NB4 (cell line): ENCODE data around the gene SUSD4.

Experiments used
- MYC ChIP-seq: IDR thresholded peaks from 2 replicates; pipeline ENCODE4 v1.6.1; 2011; ENCODE audit warnings: low read depth, low read length
- POLR2A ChIP-seq: IDR thresholded peaks from 2 replicates; pipeline ENCODE4 v1.6.1; 2011; ENCODE audit warnings: mild to moderate bottlenecking; ENCODE audit not compliant: insufficient read length; ENCODE audit errors: extremely low read depth
- TF ChIP-seq, protein P1 (sequence below): IDR thresholded peaks from one replicate; pipeline ENCODE4 v1.5.1; 2012; ENCODE audit warnings: low read depth, low read length
- TF ChIP-seq, protein P2 (sequence below): IDR thresholded peaks from 2 replicates; pipeline ENCODE4 v1.6.1; 2011; ENCODE audit warnings: low read depth, low read length

DNA sequence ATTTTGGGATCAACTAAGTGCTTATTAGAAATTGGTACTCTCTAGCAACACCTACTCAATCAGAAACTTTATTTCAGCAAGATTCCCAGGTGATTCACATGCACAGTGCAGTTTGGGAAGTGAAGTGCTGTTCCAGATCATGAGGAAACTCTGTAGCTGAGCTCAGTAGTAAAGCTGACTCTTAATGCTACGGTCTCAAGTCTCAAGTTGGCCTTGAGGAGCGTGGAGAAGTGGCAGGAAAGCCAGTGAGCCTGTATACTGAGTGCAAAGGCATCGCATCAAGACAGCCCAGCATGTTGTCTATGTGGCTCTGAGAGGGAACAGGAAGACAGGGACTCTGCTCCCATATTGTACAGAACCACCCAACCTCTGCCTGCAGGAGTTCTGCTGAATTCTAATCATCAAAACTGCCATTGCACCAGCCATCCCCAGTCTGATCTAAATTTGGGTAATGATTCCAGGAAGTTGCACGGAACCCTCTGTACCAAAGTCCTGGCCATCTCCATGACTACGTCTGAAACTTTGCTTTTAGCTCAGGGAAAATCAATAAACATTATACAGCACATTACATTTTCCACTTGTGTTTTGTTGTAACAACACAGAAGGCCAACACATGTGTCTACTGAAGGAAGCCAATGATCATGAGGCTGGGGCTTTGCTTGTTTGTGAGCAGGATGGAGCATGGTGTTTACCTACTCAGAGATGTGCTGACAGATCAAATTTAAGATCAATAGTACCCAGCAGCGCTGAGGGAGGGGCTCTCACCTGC lies 115.8 kb downstream of the SUSD4 start:
- TF ChIP-seq POLR2A = no peak
- TF ChIP-seq, protein P1, sequence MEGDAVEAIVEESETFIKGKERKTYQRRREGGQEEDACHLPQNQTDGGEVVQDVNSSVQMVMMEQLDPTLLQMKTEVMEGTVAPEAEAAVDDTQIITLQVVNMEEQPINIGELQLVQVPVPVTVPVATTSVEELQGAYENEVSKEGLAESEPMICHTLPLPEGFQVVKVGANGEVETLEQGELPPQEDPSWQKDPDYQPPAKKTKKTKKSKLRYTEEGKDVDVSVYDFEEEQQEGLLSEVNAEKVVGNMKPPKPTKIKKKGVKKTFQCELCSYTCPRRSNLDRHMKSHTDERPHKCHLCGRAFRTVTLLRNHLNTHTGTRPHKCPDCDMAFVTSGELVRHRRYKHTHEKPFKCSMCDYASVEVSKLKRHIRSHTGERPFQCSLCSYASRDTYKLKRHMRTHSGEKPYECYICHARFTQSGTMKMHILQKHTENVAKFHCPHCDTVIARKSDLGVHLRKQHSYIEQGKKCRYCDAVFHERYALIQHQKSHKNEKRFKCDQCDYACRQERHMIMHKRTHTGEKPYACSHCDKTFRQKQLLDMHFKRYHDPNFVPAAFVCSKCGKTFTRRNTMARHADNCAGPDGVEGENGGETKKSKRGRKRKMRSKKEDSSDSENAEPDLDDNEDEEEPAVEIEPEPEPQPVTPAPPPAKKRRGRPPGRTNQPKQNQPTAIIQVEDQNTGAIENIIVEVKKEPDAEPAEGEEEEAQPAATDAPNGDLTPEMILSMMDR = no peak
- TF ChIP-seq, protein P2, sequence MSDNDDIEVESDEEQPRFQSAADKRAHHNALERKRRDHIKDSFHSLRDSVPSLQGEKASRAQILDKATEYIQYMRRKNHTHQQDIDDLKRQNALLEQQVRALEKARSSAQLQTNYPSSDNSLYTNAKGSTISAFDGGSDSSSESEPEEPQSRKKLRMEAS = no peak
- no peak for TF ChIP-seq MYC
